Testis (tissue), 3 donors: Measurements from ENCODE around the gene CHRM2. TPM values are rescaled to one million over a fixed set of nuclear protein-coding genes. Genes with fewer than 3 reads are reported as not detected.

Experiments used
- DNase-seq: peaks from one replicate; pipeline ENCODE4 v3.0.0-alpha.2; 2019
- H3K27ac ChIP-seq, 2 donors: fragments of 200-600 bp; sonication (generic); one replicate each; pipeline ENCODE4 v1.5.1; 2019
- H3K27me3 ChIP-seq: fragments of 200-600 bp; sonication (generic); one replicate; pipeline ENCODE4 v1.5.1; 2019
- H3K36me3 ChIP-seq: fragments of 200-600 bp; sonication (generic); one replicate; pipeline ENCODE4 v1.5.1; 2017; ENCODE audit warnings: low read depth; ENCODE audit errors: missing control alignments
- H3K4me1 ChIP-seq: fragments of 200-600 bp; sonication (generic); one replicate; pipeline ENCODE4 v1.5.1; 2019
- H3K4me3 ChIP-seq, 2 donors: fragments of 200-600 bp; sonication (generic); one replicate each; pipeline ENCODE4 v1.5.1; 2017 to 2019
- H3K9me3 ChIP-seq: fragments of 200-600 bp; sonication (generic); one replicate; pipeline ENCODE4 v1.5.1; 2017
- CTCF ChIP-seq, 3 experiments: fragments of 450-650 bp in 2 of 3; fragments of 200-600 bp in 1 of 3; sonication (generic) in 1 of 3; IDR thresholded peaks; one replicate each; pipeline ENCODE4 v1.5.1; 2016 to 2019; ENCODE audit warnings: antibody characterized with exemption in 3 of 3, mild to moderate bottlenecking in 2 of 3, moderate library complexity in 1 of 3
- POLR2A ChIP-seq: fragments of 450-650 bp; IDR thresholded peaks from one replicate; pipeline ENCODE4 v1.6.1; 2017; ENCODE audit warnings: antibody characterized with exemption, mild to moderate bottlenecking, moderate library complexity
- WGBS, 2 donors: methylation state at CpG; one replicate each; pipeline ENCODE4 v1.1.5; 2018; 5-methylcytosine and 5-hydroxymethylcytosine counted together
- intact Hi-C: fragments of 100-400 bp; cut with DNase I; formaldehyde crosslinking; loops from one replicate; pipeline ENCODE4 v1.15.1; 2023; ENCODE audit warnings: low total_unique reads
- polyA plus RNA-seq: library from polyadenylated mRNA; stranded (reverse); fragments of 350-450 nt; fragmentation: Illumina TruSeq; extraction: RNeasy Lipid Tissue Mini Kit (QIAGEN cat#74804); gene quantifications from one replicate; pipeline ENCODE4 v1.2.3, GENCODE V29; 2014; ENCODE audit warnings: low read depth, low replicate concordance; ENCODE audit not compliant: insufficient read depth
- total RNA-seq, 2 donors: library from RNA; depleted of rRNA; stranded (reverse); fragments of >200 nt; gene quantifications; one replicate each; pipeline ENCODE4 v1.2.3, GENCODE V29; 2016

The CHRM2 gene
- total and polyA plus RNA-seq, 3 donors from 2014 or later, result 0.31 to 1.7 (median 0.55) TPM

GRCh38 chr7:137003086-137003485, 134.6 kb downstream of the CHRM2 start:
- WGBS, 2 donors, result 92 to 93% methylated on average over 2 of the region's 2 CpGs
- Histone ChIP-seq H3K4me1 (no peaks in the 10 kb centered on the region), H3K4me3 (no peak overlapping the region), H3K9me3 (no peaks in the 10 kb centered on the region), H3K36me3 (no peaks in the 10 kb centered on the region), H3K27ac (no peak overlapping the region), H3K27me3 (no peaks in the 10 kb centered on the region)
- no peak for DNase-seq
- intact Hi-C loops, result no loop called here
- TF ChIP-seq CTCF (IDR thresholded peaks at IDR 0.05), result no peak
- TF ChIP-seq POLR2A, result no peak

- 94 to 100% methylated on average over 2 of the region's 2 CpGs for WGBS, 2 donors
- no peak overlapping the region for H3K4me3 ChIP-seq
- no peak overlapping the region for H3K27ac ChIP-seq
- H3K4me1 ChIP-seq, result no peaks in the 10 kb centered on the region
- no peaks in the 10 kb centered on the region for H3K9me3 ChIP-seq
- TF ChIP-seq POLR2A (no peak), CTCF (IDR thresholded peaks at IDR 0.05) (no peak)
- no peak for DNase-seq
- no peaks in the 10 kb centered on the region for H3K27me3 ChIP-seq
- no peaks in the 10 kb centered on the region for H3K36me3 ChIP-seq
- intact Hi-C loops, result no loop called here
These were observed 135.1 kb downstream of the CHRM2 start for GRCh38 chr7:137003566-137003965.

GRCh38 chr7:137005873-137006272, 137.4 kb downstream of the CHRM2 start:
- intact Hi-C loops, result no loop called here
- no peaks in the 10 kb centered on the region for H3K9me3 ChIP-seq
- no peak for DNase-seq
- no peaks in the 10 kb centered on the region for H3K4me1 ChIP-seq
- no peaks in the 10 kb centered on the region for H3K27me3 ChIP-seq
- no peak overlapping the region for H3K4me3 ChIP-seq
- no peak overlapping the region for H3K27ac ChIP-seq
- no peaks in the 10 kb centered on the region for H3K36me3 ChIP-seq
- TF ChIP-seq POLR2A (no peak), CTCF (IDR thresholded peaks at IDR 0.05) (no peak)
- WGBS, 2 donors, result 91 to 93% methylated on average over 3 of the region's 3 CpGs

- intact Hi-C loops, result no loop called here
- no peak for DNase-seq
- 58 to 64% methylated on average over 1 of the region's 1 CpG for WGBS, 2 donors
- Histone ChIP-seq H3K9me3 (no peaks in the 10 kb centered on the region), H3K36me3 (no peaks in the 10 kb centered on the region), H3K27ac (no peak overlapping the region), H3K27me3 (no peaks in the 10 kb centered on the region), H3K4me3 (no peak overlapping the region), H3K4me1 (no peaks in the 10 kb centered on the region)
- TF ChIP-seq POLR2A, result no peak
- no peak for TF ChIP-seq CTCF (IDR thresholded peaks at IDR 0.05)
These were observed 137.8 kb downstream of the CHRM2 start for GRCh38 chr7:137006293-137006692.

- 62 to 85% methylated on average over 3 of the region's 3 CpGs for WGBS, 2 donors
- no peaks in the 10 kb centered on the region for H3K36me3 ChIP-seq
- H3K9me3 ChIP-seq, result no peaks in the 10 kb centered on the region
- H3K27me3 ChIP-seq, result no peaks in the 10 kb centered on the region
- no peaks in the 10 kb centered on the region for H3K4me1 ChIP-seq
- no peak overlapping the region for H3K27ac ChIP-seq
- TF ChIP-seq POLR2A, result no peak
- no peak for TF ChIP-seq CTCF (IDR thresholded peaks at IDR 0.05)
- DNase-seq, result no peak
- no peak overlapping the region for H3K4me3 ChIP-seq
- intact Hi-C loops, result no loop called here
These were observed 138.7 kb downstream of the CHRM2 start for GRCh38 chr7:137007001-137007694.
